GM12801 (cell line): ENCODE results near the gene TMEM271.

Experiments used
- TF ChIP-seq, protein P1 (sequence below): IDR thresholded peaks from one replicate; pipeline ENCODE4 v1.5.1; 2011; ENCODE audit warnings: control low read depth; ENCODE audit not compliant: insufficient read length; ENCODE audit errors: extremely low read depth

Gene TMEM271

GRCh38 chr4:589219-589963, 13.3 kb upstream of the TMEM271 start:
- TF ChIP-seq, protein P1, sequence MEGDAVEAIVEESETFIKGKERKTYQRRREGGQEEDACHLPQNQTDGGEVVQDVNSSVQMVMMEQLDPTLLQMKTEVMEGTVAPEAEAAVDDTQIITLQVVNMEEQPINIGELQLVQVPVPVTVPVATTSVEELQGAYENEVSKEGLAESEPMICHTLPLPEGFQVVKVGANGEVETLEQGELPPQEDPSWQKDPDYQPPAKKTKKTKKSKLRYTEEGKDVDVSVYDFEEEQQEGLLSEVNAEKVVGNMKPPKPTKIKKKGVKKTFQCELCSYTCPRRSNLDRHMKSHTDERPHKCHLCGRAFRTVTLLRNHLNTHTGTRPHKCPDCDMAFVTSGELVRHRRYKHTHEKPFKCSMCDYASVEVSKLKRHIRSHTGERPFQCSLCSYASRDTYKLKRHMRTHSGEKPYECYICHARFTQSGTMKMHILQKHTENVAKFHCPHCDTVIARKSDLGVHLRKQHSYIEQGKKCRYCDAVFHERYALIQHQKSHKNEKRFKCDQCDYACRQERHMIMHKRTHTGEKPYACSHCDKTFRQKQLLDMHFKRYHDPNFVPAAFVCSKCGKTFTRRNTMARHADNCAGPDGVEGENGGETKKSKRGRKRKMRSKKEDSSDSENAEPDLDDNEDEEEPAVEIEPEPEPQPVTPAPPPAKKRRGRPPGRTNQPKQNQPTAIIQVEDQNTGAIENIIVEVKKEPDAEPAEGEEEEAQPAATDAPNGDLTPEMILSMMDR, result no peak

DNA sequence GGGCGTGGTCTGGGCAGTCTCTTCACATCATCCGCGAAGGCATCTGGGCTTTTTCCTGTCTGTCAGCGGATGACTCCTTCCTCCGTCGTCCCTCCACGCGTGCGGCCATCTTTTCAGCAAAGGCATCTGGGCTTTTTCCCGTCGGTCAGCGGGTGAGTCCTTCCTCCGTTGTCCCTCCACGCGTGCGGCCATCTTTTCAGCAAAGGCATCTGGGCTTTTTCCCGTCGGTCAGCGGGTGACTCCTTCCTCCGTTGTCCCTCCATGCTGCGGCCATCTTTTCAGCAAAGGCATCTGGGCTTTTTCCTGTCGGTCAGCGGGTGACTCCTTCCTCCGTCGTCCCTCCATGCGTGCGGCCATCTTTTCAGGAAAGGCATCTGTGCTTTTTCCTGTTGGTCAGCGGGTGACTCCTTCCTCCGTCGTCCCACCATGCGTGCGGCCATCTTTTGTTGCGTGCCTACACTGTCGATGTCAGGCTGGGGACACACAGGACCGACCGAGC, 12.3 kb upstream of the TMEM271 start:
- TF ChIP-seq, protein P1, result no peak

DNA sequence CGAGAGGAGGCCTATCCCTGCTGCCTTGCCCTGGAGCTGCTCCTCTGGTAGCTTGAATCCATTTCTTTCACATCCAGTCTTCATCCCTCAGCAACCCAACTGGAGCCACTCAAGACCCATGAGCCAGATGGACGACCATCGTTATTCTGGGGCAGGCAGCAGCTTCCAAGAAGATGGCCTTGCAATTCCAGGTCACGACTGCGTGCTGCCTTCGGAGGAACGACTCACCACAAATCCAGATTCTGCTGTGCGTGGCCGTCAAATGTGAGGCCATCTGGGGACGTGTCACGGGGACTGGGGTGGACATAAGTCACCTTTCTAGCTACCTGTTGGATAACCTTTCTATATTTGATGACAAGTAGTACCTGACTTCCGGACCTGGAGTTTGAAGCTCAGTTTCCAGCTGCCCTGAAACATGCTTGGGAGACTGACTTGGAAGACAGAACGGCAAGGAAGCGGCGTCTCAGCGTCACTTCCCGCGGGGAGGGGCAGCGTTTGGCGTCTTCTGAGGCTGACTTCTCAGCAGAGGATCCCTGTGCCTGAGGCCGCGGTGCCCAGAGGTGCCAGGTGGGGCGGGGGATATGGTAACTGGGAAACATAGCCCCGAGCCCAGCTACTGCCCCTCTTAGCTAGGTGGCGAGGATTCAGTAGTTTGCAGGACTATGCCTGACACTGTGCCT, 11.7 kb upstream of the TMEM271 start:
- TF ChIP-seq, protein P1, result no peak

DNA sequence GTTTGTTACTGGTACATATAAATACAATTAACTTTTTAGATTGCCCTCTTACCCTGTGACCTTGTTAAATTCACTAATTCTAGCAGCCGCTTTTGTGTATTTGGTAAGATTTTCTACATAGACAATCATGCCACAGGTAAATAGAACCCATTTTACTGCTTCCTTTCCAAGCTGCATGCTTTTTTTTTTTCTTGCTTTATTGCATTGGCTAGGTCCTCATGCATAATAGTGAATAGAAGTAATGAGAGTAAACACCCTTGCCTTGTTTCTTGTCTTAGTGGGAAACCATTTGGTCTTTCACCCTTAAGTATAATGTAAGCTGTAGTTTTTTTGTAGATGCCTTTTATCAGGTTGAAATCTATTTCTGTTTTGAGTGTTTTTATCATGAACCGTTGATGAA, 7.7 kb upstream of the TMEM271 start:
- TF ChIP-seq, protein P1, result no peak

- TF ChIP-seq, protein P1, result no peak
Measured at GRCh38 chr4:581753-582361, 5.8 kb upstream of the TMEM271 start.

GRCh38 chr4:581181-581580, 5.1 kb upstream of the TMEM271 start:
- TF ChIP-seq, protein P1, result no peak

DNA sequence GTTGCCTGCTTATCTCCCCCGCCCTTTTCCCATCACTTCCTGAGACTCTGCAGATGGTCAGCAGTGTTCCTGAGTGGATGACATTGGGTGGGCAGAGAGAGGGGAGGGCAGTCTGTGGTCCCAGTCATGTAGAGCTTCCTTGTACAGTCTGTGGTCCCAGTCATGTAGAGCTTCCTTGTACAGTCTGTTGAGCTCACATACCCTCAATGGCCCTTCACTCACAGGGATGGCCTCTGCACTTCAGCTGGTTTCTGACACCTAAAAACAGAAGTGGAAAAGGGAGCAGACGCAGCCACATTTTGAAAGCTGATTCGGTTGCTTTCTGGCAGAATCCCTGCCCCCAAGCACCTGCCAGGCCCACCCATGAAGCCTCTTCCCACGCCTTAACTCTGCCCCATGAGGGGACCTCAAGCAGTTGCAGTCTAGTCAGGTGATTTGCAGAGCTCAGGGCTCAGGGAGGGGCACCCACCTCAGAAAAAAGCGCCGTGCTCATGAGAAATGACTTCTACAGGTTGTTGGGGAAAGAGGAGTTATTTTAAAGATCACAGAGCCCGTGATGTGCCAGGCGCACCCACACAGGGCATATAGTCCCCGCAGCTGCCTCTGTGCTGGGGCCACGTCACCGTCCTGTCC, 3.6 kb upstream of the TMEM271 start:
- TF ChIP-seq, protein P1, result no peak
